GM12801 (cell line): ENCODE results near the gene IP6K3.

Experiments
- CTCF ChIP-seq: IDR thresholded peaks from one replicate; pipeline ENCODE4 v1.5.1; 2011; ENCODE audit warnings: control low read depth; ENCODE audit not compliant: insufficient read length; ENCODE audit errors: extremely low read depth

IP6K3 gene

DNA sequence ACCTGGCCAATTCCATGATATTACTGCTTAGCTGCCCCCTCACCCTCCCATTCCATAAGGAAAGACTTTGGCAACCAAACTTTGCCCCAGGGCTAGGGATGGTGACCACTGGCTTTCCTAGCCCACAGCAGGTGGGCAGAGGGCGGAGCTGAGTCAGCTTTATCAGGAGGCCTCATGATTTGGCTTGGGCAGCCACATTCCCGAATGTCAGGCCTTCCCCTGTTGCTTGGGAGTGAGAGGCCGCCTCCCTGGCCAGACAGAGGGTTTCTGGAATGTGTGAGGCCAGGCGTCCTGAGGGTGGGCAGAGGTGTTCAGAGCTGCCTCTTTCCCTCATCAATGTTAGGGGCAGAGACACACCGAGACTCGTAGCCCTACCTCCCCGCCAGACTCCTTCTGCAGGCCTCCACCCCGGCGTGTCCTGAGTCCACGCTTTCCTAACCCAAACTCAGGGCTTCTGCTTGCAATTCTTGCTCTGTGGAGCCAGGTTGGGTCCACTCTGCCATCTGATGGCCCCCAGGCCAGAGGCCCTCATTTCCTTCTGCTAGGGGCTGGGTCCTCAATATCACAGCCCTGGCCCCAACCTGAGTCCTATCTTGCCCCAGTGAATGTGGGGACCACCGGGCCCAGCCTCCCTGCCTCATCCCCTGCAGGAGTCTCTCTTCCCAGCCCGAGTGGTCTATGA lies 54.5 kb downstream of the IP6K3 start:
- no peak for TF ChIP-seq CTCF

DNA sequence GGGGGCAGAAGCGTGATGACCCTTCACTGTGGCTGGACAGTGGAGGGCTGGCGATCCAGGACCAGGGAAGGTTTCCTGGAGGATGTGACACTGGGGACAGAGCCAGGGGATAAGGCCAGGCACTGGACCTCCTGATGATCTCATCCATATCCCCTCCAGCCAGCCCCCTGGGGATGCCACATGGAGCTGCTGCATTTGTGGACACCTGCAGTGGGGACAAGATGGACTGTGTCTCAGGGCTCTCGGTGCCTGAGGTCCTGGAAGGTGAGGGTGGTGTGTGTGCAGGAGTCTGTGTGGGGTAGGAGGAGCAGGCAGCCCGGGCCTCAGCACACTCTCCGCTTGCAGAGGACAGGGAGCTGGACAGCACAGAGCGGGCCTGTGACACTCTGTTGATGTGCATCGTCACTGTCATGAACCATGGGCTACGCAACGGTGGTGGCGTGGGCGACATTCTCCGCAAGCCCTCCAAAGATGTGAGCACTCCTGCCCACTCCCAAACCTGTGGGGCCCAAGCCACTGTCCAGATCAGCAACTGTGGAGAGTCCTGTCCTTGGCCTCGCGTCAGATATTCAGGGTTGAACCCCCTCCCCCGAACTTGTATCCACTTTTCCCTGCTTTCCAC lies 55.1 kb downstream of the IP6K3 start:
- no peak for TF ChIP-seq CTCF

DNA sequence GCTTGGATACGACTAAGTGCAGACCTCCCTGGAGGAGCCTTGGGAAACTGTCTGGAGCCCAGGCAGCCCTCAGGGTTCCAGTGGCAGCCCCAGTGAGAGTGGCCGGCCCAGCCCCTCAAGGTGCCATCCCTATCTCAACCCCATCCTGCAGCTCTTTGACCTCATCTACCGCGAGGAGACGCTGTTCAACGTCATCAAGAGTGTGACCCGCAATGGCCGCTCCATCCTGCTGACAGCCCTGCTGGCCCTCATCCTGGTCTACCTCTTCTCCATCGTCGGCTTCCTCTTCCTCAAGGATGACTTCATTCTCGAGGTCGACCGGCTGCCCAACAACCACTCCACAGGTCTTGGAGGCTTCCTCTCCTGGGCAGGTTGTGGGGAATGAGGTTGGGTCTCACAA lies 55.9 kb downstream of the IP6K3 start:
- no peak for TF ChIP-seq CTCF

- TF ChIP-seq CTCF: no peak
Observed at GRCh38 chr6:33689879-33690278, 56.8 kb downstream of the IP6K3 start.

- no peak for TF ChIP-seq CTCF
Observed at GRCh38 chr6:33689148-33689494, 57.6 kb downstream of the IP6K3 start.

DNA sequence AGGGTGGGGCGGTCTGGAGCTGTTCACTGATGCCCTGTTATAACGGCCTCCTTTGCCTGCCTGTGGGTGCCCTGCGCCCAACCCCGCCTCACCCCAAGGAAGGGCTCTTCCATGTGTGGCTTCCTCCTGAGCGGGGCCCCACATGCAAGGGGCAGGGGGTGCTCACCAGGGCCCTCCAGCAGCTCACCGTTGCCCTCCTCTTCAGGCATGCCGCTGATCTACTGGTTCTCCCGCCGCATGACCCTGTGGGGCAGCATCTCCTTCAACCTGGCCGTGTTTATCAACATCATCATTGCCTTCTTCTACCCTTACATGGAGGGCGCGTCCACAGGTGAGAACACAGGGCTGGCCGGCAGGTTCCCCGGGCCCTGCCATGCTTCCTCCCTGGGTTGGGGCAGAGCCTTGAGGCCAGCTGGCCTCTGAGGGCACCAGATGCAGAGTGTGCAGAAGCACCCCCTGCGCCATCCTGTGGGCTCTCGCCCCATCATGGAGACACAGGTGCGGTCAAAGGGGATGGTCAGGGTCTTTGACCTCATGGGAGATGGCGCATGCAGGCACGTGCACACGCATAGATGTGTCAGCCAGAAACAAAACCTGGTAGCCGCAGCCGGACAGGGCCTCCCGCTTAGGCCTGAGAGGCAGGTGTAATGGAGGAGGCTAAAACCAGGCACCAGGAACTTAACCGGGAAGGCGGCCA lies 58.1 kb downstream of the IP6K3 start:
- no peak for TF ChIP-seq CTCF

DNA sequence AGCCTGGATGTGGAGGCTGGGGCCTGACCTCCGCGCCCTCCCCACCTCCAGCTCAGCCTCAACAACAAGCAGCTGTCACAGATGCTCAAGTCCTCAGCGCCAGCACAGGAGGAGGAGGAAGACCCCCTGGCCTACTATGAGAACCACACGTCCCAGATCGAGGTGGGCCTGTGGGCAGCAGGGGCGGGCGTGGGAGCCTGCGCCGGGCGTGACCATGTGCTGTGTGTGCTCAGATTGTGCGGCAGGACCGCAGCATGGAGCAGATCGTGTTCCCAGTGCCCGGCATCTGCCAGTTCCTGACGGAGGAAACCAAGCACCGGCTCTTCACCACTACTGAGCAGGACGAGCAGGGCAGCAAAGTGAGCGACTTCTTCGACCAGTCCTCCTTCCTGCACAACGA lies 58.7 kb downstream of the IP6K3 start:
- no peak for TF ChIP-seq CTCF
